ENCODE measurements around the gene KIRREL2. TPM values are rescaled to one million over a fixed set of nuclear protein-coding genes. Genes with fewer than 3 reads are reported as not detected.
"Not testable (repeated sequence)": the region's sequence is repeated elsewhere in the genome, so short reads cannot be mapped to it uniquely, and the experiment has no call there.

KIRREL2 gene
- total and polyA plus RNA-seq, 2 experiments from 2014 or later: 3.2 to 3.5 TPM

GRCh38 chr19:35908973-35909683 lies 52.4 kb downstream of the KIRREL2 start:
- H3K36me3 ChIP-seq: no peaks in the 10 kb centered on the region
- H3K4me1 ChIP-seq (ENCODE audit: low read depth): peaks cover 12% of the 10 kb centered on the region
- TF ChIP-seq, protein P1, sequence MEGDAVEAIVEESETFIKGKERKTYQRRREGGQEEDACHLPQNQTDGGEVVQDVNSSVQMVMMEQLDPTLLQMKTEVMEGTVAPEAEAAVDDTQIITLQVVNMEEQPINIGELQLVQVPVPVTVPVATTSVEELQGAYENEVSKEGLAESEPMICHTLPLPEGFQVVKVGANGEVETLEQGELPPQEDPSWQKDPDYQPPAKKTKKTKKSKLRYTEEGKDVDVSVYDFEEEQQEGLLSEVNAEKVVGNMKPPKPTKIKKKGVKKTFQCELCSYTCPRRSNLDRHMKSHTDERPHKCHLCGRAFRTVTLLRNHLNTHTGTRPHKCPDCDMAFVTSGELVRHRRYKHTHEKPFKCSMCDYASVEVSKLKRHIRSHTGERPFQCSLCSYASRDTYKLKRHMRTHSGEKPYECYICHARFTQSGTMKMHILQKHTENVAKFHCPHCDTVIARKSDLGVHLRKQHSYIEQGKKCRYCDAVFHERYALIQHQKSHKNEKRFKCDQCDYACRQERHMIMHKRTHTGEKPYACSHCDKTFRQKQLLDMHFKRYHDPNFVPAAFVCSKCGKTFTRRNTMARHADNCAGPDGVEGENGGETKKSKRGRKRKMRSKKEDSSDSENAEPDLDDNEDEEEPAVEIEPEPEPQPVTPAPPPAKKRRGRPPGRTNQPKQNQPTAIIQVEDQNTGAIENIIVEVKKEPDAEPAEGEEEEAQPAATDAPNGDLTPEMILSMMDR (IDR thresholded peaks at IDR 0.05; ENCODE audit: low read depth, low read length): no peak
- no peaks in the 10 kb centered on the region for H3K9me3 ChIP-seq (ENCODE audit: low read depth)
- H3K27ac ChIP-seq: no peak overlapping the region
- no peaks in the 10 kb centered on the region for H3K27me3 ChIP-seq
- no peak for DNase-seq (ENCODE audit: low read depth in 1 of 2, low spot score in 1 of 2)
- H3K4me3 ChIP-seq: no peak overlapping the region

DNA sequence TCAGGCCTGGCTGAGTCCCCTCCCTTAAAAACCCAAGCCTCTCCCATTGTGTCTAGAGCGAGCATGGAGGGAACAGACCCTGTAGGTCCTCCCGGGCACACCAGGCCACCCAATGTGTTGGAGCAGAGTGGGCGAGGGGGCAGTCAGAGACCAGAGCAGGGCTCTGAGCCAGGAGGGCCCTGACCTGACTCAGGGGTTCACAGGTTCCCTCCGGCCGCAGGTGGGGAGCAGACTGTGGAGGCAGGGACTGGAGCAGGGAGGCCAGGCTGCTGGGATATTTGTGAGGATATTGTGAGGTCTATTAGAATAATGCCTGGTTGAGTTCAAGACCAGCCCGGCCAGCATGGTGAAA lies 52.9 kb downstream of the KIRREL2 start:
- H3K36me3 ChIP-seq: no peaks in the 10 kb centered on the region
- DNase-seq (ENCODE audit: low read depth in 1 of 2, low spot score in 1 of 2): no peak
- no peaks in the 10 kb centered on the region for H3K9me3 ChIP-seq (ENCODE audit: low read depth)
- no peak overlapping the region for H3K4me3 ChIP-seq
- peaks cover 12% of the 10 kb centered on the region for H3K4me1 ChIP-seq (ENCODE audit: low read depth)
- H3K27ac ChIP-seq: no peak overlapping the region
- H3K27me3 ChIP-seq: no peaks in the 10 kb centered on the region
- TF ChIP-seq, protein P1 (IDR thresholded peaks at IDR 0.05; ENCODE audit: low read depth, low read length): no peak

DNA sequence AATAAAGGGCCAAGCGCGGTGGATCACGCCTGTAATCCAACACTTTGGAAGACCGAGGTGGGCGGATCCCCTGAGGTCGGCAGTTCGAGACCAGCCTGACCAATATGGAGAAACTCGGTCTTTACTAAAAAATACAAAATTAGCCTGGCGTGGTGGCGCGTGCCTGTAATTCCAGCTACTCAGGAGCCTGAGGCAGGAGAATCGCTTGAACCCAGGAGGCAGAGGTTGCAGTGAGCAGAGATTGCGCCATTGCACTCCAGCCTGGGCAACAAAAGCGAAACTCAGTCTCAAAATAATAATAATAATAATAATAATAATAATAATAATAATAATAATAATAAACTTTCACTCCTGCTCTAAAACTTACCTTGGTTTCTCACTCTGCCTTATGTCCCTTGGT lies 53.6 kb downstream of the KIRREL2 start:
- H3K27ac ChIP-seq; H3K36me3 ChIP-seq; H3K9me3 ChIP-seq (ENCODE audit: low read depth); DNase-seq (ENCODE audit: low read depth in 1 of 2, low spot score in 1 of 2); H3K4me3 ChIP-seq; H3K27me3 ChIP-seq: not testable (repeated sequence)
- peaks cover 12% of the 10 kb centered on the region for H3K4me1 ChIP-seq (ENCODE audit: low read depth)

GRCh38 chr19:35911173-35911572 lies 54.5 kb downstream of the KIRREL2 start:
- Histone ChIP-seq H3K27me3 (no peaks in the 10 kb centered on the region), H3K4me3 (no peak overlapping the region), H3K9me3 (ENCODE audit: low read depth) (no peaks in the 10 kb centered on the region), H3K4me1 (ENCODE audit: low read depth) (peaks cover 12% of the 10 kb centered on the region), H3K36me3 (no peaks in the 10 kb centered on the region), H3K27ac (no peak overlapping the region)
- DNase-seq (ENCODE audit: low read depth in 1 of 2, low spot score in 1 of 2): no peak
- TF ChIP-seq, protein P1 (IDR thresholded peaks at IDR 0.05; ENCODE audit: low read depth, low read length): no peak

DNA sequence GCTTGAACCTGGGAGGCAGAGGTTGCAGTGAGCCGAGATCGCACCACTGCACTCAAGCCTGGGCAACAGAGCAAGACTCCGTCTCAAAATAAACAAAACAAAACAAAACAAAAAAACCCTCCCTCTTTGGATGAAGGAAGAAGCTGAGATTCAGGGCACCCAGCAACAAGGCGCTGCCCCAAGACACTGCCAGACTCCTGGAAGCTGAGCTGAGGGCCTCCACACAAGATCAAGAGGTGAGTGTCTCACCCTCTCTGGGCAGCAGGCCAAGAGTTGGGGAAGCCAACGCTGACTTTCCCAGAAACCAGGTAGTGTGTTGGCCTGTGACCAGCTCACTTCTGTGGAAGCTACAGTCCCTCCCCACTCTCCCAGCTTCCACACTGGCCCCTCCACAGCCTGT lies 55.1 kb downstream of the KIRREL2 start:
- Histone ChIP-seq H3K36me3 (no peaks in the 10 kb centered on the region), H3K27me3 (no peaks in the 10 kb centered on the region), H3K27ac (no peak overlapping the region), H3K9me3 (ENCODE audit: low read depth) (no peaks in the 10 kb centered on the region), H3K4me1 (ENCODE audit: low read depth) (peaks cover 10% of the 10 kb centered on the region), H3K4me3 (no peak overlapping the region)
- TF ChIP-seq, protein P1 (IDR thresholded peaks at IDR 0.05; ENCODE audit: low read depth, low read length): no peak
- DNase-seq (ENCODE audit: low read depth in 1 of 2, low spot score in 1 of 2): no peak

DNA sequence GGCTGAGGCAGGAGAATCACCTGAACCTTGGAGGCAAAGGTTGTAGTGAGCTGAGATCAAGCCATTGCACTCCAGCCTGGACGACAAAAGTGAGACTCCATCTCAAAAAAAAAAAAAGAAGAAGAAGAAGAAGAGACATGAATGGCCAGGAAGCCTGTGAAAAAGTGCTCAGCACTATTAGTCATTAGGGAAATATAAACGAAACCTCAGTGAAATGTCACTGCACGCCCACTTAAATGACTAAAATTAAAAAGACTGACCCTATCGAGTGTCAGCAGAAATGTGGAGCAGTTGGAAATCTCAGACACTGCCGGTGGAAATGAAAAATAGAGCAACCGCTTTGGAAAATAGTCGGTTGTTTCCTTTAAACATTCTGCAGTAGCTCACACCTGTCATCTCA lies 56.9 kb downstream of the KIRREL2 start:
- H3K36me3 ChIP-seq: no peaks in the 10 kb centered on the region
- no peaks in the 10 kb centered on the region for H3K27me3 ChIP-seq
- no peak overlapping the region for H3K4me3 ChIP-seq
- no peaks in the 10 kb centered on the region for H3K4me1 ChIP-seq (ENCODE audit: low read depth)
- H3K27ac ChIP-seq: no peak overlapping the region
- TF ChIP-seq, protein P1 (IDR thresholded peaks at IDR 0.05; ENCODE audit: low read depth, low read length): no peak
- no peaks in the 10 kb centered on the region for H3K9me3 ChIP-seq (ENCODE audit: low read depth)
- no peak for DNase-seq (ENCODE audit: low read depth in 1 of 2, low spot score in 1 of 2)

Measured in cardiac muscle cell (in vitro differentiated cells and primary cell).